Activated naive CD8-positive, alpha-beta T cell treated with anti-CD3 and anti-CD28 coated beads for 36 hours (primary cell): ENCODE results near the gene MUC22. TPM values are rescaled to one million over a fixed set of nuclear protein-coding genes. Genes with fewer than 3 reads are reported as not detected.
"Not testable (repeated sequence)": the region's sequence is repeated elsewhere in the genome, so short reads cannot be mapped to it uniquely, and the experiment has no call there.

Source experiments
- DNase-seq: peaks from one replicate; pipeline ENCODE4 v3.0.0; 2021
- H3K27ac Mint-ChIP-seq: one replicate; pipeline ENCODE4 v1.8.0; 2022; ENCODE audit warnings: mild to moderate bottlenecking, moderate library complexity, mixed read lengths
- H3K27me3 Mint-ChIP-seq: one replicate; pipeline ENCODE4 v1.8.0; 2022; ENCODE audit warnings: mild to moderate bottlenecking, mixed read lengths
- H3K36me3 Mint-ChIP-seq: one replicate; pipeline ENCODE4 v1.8.0; 2021; ENCODE audit warnings: mild to moderate bottlenecking, mixed read lengths
- H3K4me1 Mint-ChIP-seq: one replicate; pipeline ENCODE4 v1.8.0; 2021; ENCODE audit warnings: mixed read lengths
- H3K4me3 Mint-ChIP-seq: one replicate; pipeline ENCODE4 v1.8.0; 2022; ENCODE audit warnings: mild to moderate bottlenecking, moderate library complexity, mixed read lengths
- H3K9me3 Mint-ChIP-seq: one replicate; pipeline ENCODE4 v1.8.0; 2022; ENCODE audit warnings: mixed read lengths
- total RNA-seq, 2 experiments: library from RNA; stranded (reverse); gene quantifications; one replicate each; pipeline ENCODE4 v1.2.3, GENCODE V29; 2021

Gene MUC22
- total RNA-seq, 2 experiments from 2014 or later: not detected

DNA sequence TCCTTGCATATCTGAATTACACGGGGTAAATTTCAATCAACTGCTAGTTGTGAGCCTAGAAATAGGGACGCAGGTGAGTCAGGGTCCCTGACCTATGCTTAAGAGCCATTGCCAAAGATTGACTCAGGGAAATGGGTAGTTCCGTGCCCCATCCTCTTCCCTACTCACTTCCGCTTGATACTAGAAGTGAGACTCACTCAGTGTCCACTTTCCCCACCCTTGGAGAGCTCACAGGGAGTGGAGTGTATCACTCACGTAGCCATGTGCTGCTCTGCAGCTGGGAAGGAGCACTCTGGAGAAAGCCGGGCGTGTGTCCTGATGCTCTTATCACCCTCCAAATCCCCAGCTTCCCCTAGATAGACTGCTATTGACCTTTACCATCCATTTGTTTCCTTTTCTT, 543 bp upstream of the MUC22 start:
- Mint-ChIP-seq H3K27me3 (peaks cover 37% of the 10 kb centered on the region), H3K4me3 (no peak overlapping the region), H3K9me3 (peaks cover 2% of the 10 kb centered on the region), H3K36me3 (no peaks in the 10 kb centered on the region), H3K27ac (no peak overlapping the region), H3K4me1 (peaks cover under 1% of the 10 kb centered on the region)
- no peak for DNase-seq

DNA sequence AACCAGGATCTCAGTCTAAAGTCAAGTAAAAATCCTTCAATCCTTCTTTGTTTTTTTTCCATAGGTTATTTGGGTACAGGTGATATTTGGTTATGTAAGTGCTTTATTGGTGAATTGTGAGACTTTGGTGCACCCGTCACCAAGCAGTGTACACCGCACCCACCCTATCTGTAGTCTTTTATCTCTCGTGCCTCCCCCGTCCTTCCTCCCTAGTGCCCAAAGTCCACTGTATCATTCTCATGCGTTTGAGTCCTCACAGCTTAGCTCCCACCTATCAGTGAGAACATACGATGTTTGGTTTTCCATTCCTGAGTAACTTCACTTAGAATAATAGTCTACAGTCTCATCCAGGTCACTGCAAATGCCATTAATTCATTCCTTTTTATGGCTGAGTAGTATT, 879 bp downstream of the MUC22 start:
- Mint-ChIP-seq H3K4me3 (no peak overlapping the region), H3K4me1 (no peaks in the 10 kb centered on the region), H3K36me3 (no peaks in the 10 kb centered on the region), H3K27me3 (peaks cover 38% of the 10 kb centered on the region), H3K27ac (no peak overlapping the region), H3K9me3 (peaks cover 5% of the 10 kb centered on the region)
- DNase-seq: no peak

DNA sequence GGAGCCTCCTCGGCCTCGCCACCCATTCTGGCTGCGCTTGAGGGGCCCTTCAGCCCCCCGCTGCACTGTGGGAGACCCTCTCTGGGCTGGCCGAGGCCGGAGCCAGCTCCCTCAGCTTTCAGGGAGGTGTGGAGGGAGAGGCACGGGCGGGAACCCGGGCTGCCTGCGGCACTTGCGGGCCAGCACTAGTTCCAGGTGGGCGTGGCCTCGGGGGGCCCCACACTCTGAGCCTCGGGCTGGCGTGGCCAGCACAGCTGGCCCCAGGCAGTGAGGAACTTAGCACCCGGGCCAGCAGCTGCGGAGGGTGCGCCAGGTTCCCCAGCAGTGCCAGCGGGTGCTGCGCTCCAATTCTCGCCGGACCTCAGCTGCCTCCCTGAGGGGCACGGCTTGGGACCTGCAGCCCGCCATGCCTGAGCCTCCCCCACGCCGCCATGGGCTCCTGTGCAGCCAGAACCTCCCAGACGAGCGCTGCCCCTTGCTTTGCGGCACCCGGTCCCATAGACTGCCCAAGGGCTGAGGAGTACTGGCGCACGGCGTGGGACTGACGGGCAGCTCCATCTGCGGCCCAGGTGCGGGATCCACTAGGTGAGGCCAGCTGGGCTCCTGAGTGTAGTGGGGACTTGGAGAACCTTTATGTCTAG, 6.5 kb downstream of the MUC22 start:
- no peak overlapping the region for H3K4me3 Mint-ChIP-seq
- peaks cover 2% of the 10 kb centered on the region for H3K4me1 Mint-ChIP-seq
- H3K27ac Mint-ChIP-seq: no peak overlapping the region

DNA sequence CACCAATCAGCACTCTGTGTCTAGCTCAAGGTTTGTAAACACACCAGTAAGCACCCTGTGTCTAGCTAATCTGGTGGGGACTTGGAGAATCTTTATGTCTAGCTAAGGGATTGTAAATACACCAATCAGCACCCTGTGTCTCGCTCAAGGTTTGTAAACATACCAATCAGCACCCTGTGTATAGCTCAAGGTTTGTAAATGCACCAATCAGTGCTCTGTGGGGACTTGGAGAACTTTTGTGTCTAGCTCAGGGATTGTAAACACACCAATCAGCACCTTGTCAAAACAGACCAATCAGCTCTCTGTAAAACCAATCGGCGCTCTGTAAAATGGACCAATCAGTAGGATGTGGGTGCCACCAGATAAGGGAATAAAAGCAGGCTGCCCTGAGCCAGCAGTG, 7.2 kb downstream of the MUC22 start:
- not testable (repeated sequence) for DNase-seq, H3K27ac Mint-ChIP-seq, H3K4me3 Mint-ChIP-seq, H3K9me3 Mint-ChIP-seq, H3K36me3 Mint-ChIP-seq, H3K4me1 Mint-ChIP-seq
- H3K27me3 Mint-ChIP-seq: peaks cover 23% of the 10 kb centered on the region

More for the DNA sequence above, 6.5 kb downstream of the MUC22 start:
- Mint-ChIP-seq H3K27me3 (peaks cover 28% of the 10 kb centered on the region), H3K36me3 (no peaks in the 10 kb centered on the region), H3K9me3 (peaks cover 5% of the 10 kb centered on the region)
- DNase-seq: no peak

DNA sequence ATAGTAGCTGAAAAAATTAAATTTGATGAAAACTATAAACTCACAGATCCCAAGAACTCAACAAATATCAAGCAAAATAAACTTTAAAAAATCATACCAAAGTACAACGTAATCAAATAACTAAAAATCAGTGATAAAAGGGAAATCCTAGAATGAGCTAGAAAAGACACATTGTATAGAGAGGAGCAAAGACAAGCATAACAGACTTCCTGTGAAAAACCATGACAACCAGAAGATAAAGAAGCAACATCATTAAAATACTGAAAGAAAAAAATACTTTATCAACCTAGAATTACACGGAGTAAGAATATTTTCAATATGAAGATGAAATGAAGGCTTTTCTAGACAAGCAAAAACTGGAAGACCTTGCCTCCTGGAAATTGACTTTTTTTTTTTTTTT, 9.8 kb downstream of the MUC22 start:
- Mint-ChIP-seq H3K9me3 (peaks cover 3% of the 10 kb centered on the region), H3K4me1 (peaks cover 2% of the 10 kb centered on the region), H3K27ac (no peak overlapping the region), H3K27me3 (peaks cover 12% of the 10 kb centered on the region), H3K36me3 (no peaks in the 10 kb centered on the region), H3K4me3 (no peak overlapping the region)
- no peak for DNase-seq

DNA sequence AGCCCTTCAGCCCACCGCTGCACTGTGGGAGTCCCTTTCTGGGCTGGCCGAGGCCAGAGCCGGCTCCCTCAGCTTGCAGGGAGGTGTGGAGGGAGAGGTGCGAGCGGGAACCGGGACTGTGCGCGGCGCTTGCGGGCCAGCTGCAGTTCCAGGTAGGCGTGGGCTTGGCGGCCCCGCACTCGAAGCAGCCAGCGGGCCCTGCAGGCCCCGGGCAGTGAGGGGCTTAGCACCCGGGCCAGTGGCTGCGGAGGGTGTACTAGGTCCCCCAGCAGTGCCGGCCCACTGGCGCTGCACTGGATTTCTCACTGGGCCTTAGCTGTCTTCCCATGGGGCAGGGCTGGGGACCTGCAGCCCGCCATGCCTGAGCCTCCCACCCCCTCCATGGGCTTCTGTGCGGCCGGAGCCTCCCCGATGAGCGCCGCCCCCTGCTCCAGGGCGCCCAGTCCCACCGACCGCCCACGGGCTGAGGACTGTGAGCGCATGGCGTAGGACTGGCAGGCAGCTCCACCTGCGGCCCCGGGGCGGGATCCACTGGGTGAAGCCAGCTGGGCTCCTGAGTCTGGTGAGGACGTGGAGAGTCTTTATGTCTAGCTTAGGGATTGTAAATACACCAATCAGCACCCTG, 10.5 kb downstream of the MUC22 start:
- not testable (repeated sequence) for H3K27ac Mint-ChIP-seq, DNase-seq, H3K36me3 Mint-ChIP-seq, H3K4me3 Mint-ChIP-seq, H3K4me1 Mint-ChIP-seq, H3K9me3 Mint-ChIP-seq
- peaks cover 12% of the 10 kb centered on the region for H3K27me3 Mint-ChIP-seq

DNA sequence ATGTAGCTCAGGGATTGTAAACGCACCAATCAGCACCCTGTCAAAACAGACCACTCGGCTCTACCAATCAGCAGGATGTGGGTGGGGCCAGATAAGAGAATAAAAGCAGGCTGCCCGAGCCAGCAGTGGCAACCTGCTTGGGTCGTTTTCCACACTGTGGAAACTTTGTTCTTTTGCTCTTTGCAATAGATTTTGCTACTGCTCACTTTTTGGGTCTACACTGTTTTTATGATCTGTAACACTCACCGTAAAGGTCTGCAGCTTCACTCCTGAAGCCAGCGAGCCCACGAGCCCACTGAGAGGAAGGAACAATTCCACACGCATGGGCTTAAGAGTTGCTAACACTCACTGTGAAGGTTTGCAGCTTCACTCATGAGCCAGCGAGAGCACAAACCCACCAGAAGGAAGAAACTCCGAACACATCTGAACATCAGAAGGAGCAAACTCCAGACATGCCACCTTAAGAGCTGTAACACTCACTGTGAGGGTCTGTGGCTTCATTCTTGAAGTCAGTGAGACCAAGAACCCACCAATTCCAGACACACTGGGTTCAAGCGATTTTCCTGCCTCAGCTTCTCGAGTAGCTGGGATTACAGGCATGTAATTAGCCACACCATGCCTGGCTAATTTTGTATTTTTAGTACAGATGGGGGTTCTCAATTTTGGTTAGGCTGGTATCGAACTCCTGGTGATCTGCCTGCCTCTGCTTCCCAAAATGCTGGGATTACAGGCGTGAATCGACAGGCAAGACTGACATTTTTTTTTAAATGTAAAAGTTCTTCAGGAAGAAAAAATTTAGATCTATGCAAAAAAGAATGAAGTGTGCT, 11.6 kb downstream of the MUC22 start:
- H3K27me3 Mint-ChIP-seq: peaks cover 12% of the 10 kb centered on the region
- H3K4me1 Mint-ChIP-seq, H3K4me3 Mint-ChIP-seq, DNase-seq, H3K27ac Mint-ChIP-seq, H3K36me3 Mint-ChIP-seq, H3K9me3 Mint-ChIP-seq: not testable (repeated sequence)

DNA sequence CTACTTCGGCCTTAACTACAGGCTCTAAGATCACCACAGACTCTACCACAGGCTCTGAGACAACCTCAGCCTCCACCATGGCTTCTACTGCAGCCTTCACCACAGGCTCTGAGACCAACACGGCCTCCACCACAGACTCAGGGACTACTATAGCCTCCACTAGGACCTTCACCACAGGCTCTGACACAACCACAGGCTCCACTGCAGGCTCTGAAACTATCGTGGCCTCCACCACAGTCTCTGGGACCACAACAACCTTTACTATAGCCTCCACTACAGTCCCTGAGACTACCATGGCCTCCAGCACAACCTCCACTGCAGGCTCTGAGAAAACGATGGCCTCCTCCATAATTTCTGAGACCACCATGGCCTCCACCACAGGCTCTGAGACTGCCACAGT, 15.3 kb downstream of the MUC22 start:
- Mint-ChIP-seq H3K9me3 (no peaks in the 10 kb centered on the region), H3K4me1 (no peaks in the 10 kb centered on the region), H3K27ac (no peak overlapping the region), H3K4me3 (no peak overlapping the region), H3K27me3 (peaks cover 17% of the 10 kb centered on the region), H3K36me3 (no peaks in the 10 kb centered on the region)
- DNase-seq: no peak

DNA sequence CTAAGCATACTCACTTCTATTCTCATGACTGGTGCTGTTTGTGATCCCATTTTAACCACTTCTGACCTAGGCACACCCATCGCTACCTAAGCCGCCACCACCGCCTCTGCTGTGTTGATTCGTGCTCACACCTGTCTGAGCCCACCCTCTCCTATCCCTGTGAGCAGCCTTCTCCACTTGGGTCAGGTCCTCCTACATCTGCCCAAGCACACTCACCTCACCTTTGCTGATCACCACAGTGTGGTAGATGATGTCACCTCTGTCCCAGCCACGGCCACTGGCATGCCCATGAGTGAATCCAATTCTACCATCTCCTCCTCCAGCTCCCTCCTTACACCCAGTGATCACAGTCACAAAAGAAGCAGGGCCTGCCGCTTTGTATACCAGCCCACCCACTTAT, 20.8 kb downstream of the MUC22 start:
- Mint-ChIP-seq H3K36me3 (no peaks in the 10 kb centered on the region), H3K4me1 (no peaks in the 10 kb centered on the region), H3K9me3 (no peaks in the 10 kb centered on the region), H3K27me3 (peaks cover 9% of the 10 kb centered on the region), H3K27ac (no peak overlapping the region), H3K4me3 (no peak overlapping the region)
- DNase-seq: peak; percentile 9

DNA sequence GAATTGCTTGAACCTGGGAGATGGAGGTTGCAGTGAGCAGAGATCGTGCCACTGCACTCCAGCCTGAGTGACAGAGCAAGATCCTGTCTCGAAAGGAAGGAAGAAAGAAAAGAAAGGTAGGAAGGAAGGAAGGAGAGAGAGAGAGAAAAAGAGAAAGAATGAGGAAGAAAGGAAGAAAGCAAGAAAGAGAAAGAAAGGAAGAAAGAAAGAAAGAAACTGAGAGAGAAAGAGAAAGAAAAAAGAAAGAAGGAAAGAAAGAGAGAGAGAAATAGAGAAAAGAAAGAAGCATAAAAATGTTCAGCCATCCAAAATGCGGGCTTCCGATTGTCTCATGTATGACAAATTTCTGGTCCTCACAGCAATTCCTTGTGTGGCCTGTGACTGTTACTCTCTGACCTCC, 22.8 kb downstream of the MUC22 start:
- DNase-seq: no peak
- Mint-ChIP-seq H3K4me1 (no peaks in the 10 kb centered on the region), H3K27ac (no peak overlapping the region), H3K36me3 (no peaks in the 10 kb centered on the region), H3K4me3 (no peak overlapping the region), H3K9me3 (no peaks in the 10 kb centered on the region), H3K27me3 (peaks cover 9% of the 10 kb centered on the region)

DNA sequence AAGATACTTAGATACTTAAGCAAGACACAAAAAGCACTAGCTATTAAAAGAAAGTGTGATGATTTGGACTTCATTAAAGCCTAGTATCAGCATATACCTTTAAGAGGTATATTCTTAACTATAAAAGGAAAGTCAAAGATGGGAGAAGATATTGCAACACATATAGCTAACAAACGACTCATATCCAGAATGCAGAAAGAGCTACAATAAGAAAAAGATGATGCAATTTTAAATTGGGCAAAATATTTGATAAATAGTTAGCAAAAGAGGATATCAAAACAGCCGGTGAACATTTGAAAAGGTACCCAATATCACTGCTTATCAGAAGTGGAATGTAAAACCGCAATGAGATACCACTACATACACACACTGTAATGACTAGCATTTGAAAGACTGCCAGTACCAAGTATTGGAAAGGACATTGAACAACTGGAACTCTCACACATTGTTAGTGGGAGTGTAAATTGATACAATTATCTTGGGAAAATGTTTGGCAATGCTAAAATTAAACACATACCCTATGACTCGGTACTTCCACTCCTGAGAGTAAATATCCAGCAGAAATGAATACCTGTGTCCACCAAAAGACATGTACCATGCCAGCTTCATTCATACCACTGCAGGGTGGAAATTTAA, 25.7 kb downstream of the MUC22 start:
- no peak overlapping the region for H3K4me3 Mint-ChIP-seq
- no peaks in the 10 kb centered on the region for H3K4me1 Mint-ChIP-seq
- no peak overlapping the region for H3K27ac Mint-ChIP-seq
- no peaks in the 10 kb centered on the region for H3K36me3 Mint-ChIP-seq
- H3K9me3 Mint-ChIP-seq: no peaks in the 10 kb centered on the region
- no peak for DNase-seq
- H3K27me3 Mint-ChIP-seq: no peaks in the 10 kb centered on the region

DNA sequence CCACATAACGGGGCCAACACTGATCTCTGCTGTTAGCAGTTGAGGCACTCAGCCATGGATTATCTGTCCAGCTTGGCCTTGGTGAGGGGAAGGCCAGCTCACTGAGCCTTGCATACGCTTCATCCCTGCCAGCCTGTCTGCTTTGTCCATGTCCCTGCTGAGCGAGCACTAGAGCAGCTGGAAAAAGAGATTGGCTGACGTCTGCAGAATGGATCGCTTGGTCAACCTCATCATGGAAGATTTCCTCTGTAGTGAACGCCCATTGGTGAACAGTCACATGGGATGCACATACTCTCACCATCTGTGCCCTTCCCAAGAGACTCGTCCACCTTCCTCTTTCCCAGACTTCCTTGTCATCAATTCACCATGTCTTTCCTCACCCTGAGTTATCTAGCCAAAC, 26.9 kb downstream of the MUC22 start:
- H3K36me3 Mint-ChIP-seq: no peaks in the 10 kb centered on the region
- H3K27ac Mint-ChIP-seq: no peak overlapping the region
- DNase-seq: no peak
- H3K27me3 Mint-ChIP-seq: no peaks in the 10 kb centered on the region
- H3K4me1 Mint-ChIP-seq: no peaks in the 10 kb centered on the region
- no peak overlapping the region for H3K4me3 Mint-ChIP-seq
- H3K9me3 Mint-ChIP-seq: no peaks in the 10 kb centered on the region

DNA sequence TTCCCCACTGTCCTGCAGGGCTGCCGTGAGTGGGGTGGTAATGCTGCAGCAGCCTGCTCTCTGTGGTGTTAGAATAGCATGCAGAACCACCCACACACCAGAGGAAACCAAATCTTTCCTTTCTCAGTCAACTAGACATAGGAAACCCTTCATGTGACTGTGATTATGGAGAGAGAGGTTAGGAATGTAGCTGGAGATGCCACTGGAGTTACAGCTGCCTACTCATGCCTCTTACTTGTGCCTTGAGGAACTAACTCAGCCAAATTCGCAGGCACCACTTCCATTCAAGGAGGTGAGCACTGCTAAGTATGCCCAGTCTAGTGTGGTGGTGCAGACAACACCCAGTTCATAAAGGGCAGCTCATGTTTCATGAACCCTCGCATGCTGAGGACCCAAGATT, 27.4 kb downstream of the MUC22 start:
- no peak overlapping the region for H3K4me3 Mint-ChIP-seq
- no peaks in the 10 kb centered on the region for H3K9me3 Mint-ChIP-seq
- H3K4me1 Mint-ChIP-seq: peaks cover 1% of the 10 kb centered on the region
- H3K27ac Mint-ChIP-seq: no peak overlapping the region
- H3K27me3 Mint-ChIP-seq: no peaks in the 10 kb centered on the region
- H3K36me3 Mint-ChIP-seq: no peaks in the 10 kb centered on the region
- DNase-seq: no peak

DNA sequence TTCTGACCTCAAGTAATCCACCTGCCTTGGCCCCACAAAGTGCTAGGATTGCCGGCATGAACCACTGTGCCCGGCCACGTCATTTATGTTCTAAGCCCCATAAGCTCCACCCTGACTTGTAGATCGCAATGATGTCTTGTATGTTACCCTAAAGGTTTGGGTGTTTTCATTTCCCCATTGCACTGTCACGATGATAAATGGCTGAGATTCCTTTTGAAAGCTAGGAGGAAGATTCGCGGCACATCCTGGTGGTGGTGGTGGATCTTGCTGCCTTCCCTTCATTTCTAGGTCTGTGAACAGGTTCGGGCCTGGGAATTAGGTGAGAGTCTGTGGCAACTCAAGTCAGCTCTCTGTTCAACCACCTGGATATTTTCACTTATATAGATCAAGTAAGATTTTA, 28.3 kb downstream of the MUC22 start:
- H3K9me3 Mint-ChIP-seq: no peaks in the 10 kb centered on the region
- no peak for DNase-seq
- H3K27ac Mint-ChIP-seq: no peak overlapping the region
- H3K36me3 Mint-ChIP-seq: no peaks in the 10 kb centered on the region
- no peak overlapping the region for H3K4me3 Mint-ChIP-seq
- H3K4me1 Mint-ChIP-seq: peaks cover 9% of the 10 kb centered on the region
- no peaks in the 10 kb centered on the region for H3K27me3 Mint-ChIP-seq

DNA sequence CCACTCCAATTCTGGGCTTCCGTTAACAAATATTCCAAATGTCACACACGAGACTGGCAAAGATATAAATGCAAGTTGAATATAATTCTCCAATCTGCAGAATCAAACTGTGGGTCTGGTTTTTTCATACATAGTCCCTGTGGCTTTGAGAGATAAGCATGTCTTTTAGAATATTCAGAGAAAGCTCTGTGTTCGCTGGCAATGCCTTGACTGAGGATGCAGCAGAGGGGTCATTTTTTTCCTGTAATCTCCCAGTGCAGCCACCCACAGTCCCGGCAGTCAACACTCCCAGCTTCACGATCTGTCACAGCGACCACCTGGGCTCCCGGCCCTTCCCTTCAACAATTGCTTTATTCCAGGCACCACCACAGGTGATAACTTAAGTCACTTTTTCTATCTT, 30.5 kb downstream of the MUC22 start:
- H3K27ac Mint-ChIP-seq: no peak overlapping the region
- no peak overlapping the region for H3K4me3 Mint-ChIP-seq
- H3K36me3 Mint-ChIP-seq: no peaks in the 10 kb centered on the region
- peaks cover 9% of the 10 kb centered on the region for H3K4me1 Mint-ChIP-seq
- H3K9me3 Mint-ChIP-seq: no peaks in the 10 kb centered on the region
- peaks cover 6% of the 10 kb centered on the region for H3K27me3 Mint-ChIP-seq
- no peak for DNase-seq
